GM19397 (cell line): ENCODE results near the gene KLK8.
"Not testable (repeated sequence)": the region's sequence is repeated elsewhere in the genome, so short reads cannot be mapped to it uniquely, and the experiment has no call there.

Source experiments
- ATAC-seq: cut with Tn5 transposase; IDR thresholded peaks from one replicate; pipeline ENCODE4 v1.9.1; 2021; ENCODE audit warnings: mild to moderate bottlenecking, moderate library complexity; ENCODE audit not compliant: unreplicated experiment

KLK8 gene

GRCh38 chr19:50984416-50984815 lies 17.0 kb downstream of the KLK8 start:
- ATAC-seq = not testable (repeated sequence)

- ATAC-seq = no peak
These were observed 17.6 kb downstream of the KLK8 start, which contains the start of gene KLK7 for GRCh38 chr19:50983625-50984292. Gene KLK7 (minus strand): TSS chr19:50983917. CDS start chr19:50982399, 1,518 bp downstream.

GRCh38 chr19:50982186-50982585 lies 19.2 kb downstream of the KLK8 start:
- no peak for ATAC-seq

GRCh38 chr19:50981587-50982146 lies 19.7 kb downstream of the KLK8 start:
- ATAC-seq = no peak

DNA sequence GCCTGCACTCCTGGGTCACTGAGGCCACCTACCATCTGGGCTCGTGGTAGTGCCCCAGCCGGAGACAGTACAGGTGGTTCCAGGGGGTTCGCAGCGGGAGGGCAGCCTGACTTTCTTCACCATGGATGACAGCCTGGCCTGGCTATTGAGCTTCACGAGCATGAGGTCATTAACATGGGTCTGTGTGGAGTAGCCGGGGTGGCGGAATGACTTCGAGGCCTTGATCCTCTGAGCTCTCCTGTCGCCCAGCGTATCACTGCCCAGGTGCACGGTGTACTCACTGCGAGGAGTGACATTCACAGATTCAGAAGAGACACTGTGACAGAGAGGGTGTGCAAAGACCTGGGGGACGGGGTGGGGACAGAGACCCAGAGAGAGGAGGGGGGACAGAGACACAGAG lies 21.2 kb downstream of the KLK8 start:
- ATAC-seq = no peak

DNA sequence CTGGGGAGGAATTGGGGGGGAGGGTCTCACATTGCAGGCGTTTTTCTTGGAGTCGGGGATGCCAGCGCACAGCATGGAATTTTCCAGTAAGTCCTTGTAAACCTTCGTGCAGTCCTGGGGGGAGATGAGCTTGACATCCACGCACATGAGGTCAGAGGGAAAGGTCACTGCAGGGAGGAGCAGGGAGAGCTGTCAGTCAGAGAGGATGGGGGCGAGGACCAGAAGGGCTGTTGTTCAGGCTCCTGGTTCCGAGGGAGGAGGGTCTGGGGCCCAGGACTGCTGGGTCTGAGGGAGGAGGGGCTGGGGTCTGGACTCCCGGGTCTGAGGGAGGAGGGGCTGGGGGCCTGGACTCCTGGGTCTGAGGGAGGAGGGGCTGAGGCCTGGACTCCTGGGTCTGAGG lies 21.6 kb downstream of the KLK8 start:
- no peak for ATAC-seq

- no peak for ATAC-seq
These were observed 22.5 kb downstream of the KLK8 start for GRCh38 chr19:50978772-50979390.

DNA sequence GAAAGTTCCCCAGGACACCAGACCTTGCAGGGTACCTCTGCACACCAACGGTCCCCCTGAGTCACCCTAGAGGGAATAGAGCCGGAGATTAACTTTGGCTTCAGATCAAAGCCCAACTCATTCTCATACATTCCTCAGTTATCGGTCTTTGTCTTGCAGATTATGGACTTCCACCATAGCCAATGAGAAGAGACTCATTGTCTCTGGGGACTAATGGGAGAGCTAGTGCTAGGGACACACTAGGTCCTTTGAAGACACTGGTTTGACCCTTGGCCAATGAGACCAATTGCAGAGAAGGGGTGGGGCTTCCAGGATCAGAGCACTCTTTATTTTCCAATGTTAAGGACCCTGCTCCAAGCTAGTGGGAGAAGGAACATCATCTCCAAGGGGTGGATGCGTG lies 23.8 kb downstream of the KLK8 start:
- no peak for ATAC-seq

DNA sequence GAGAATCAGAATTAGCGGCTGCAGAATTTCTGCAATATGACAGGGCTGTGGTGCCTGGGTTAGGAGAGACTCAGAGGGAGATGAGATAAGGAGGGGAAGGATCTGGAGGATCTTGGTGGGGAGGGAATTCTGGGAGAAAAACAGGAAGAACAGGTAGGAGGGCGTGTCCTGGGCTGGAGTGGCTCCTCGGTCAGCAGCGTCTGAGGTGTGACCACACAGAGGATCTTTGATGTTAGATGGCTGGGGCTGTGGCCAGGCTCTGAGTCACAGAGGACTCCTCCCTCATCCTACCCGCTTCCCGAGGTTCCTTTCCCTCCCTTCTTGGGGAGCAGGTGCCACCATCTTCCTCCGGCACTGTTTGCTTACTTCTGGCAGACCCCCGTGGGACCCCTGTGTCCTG lies 25.6 kb downstream of the KLK8 start:
- no peak for ATAC-seq

DNA sequence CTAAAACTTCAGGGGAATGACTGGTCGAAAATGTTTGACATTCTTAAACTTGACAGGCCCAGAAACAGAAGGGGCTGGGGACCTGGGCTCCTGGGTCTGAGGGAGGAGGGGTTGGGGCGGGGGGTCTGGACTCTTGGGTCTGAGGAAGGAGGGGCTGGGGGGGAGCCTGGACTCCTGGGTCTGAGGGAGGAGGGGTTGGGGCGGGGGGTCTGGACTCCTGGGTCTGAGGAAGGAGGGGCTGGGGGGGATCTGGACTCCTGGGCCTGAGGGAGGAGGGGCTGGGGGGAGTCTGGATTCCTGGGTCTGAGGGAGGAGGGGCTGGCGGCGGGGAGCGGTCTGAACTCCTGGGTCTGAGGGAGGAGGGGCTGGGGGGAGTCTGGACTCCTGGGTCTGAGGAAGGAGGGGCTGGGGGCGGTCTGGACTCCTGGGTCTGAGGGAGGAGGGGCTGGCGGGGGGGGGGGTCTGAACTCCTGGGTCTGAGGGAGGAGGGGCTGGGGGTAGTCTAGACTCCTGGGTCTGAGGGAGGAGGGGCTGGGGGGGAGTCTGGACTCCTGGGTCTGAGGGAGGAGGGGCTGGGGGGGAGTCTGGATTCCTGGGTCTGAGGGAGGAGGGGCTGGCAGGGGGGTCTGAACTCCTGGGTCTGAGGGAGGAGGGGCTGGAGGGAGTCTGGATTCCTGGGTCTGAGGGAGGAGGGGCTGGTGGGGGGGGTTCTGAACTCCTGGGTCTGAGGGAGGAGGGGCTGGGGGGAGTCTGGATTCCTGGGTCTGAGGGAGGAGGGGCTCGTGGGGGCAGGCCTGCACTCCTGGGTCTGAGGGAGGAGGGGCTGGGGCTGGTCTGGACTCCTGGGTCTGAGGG lies 26.5 kb downstream of the KLK8 start:
- ATAC-seq = no peak

GRCh38 chr19:50972795-50973376 lies 28.5 kb downstream of the KLK8 start:
- ATAC-seq = no peak

DNA sequence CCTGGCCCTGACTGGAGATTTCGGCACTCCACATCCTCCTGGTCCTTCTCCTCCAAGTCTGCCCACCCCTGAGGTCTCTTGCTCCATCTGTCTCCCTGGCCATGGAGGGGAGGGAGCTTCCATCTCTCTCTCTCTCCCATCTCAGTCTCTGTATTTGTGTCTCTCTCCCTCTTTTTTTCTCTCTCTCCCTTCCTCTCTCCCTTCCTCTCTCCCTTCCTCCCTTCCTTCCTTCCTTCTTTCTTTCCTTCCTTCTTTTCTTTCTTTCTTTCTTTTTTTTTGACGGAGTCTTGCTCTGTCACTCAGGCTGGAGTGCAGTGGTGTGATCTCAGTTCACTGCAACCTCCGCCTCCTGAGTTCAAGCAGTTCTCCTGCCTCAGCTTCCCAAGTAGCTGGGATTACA lies 31.6 kb downstream of the KLK8 start:
- not testable (repeated sequence) for ATAC-seq

DNA sequence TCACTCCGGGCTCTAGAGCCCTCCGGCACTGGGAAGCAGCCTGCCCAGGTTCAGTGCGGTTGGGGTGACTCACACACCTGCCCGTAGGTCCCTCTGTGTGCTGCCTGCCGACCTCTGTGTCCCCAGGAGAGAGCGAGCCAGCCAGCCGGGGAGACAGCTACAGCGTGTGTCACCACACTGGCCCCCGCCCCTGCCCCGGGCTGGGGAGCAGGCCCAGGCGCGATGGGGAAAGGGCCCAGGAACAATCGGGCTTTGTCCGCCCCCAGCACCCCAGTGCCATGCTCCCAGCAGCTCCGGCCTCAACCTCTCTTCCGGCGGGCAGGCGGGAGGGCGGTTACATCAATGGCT lies 32.0 kb downstream of the KLK8 start, which contains the start of gene KLK6:
TSS of gene KLK6 (minus strand) at position 179 of the 348 bp plus-strand sequence. CDS start 1,487 bp downstream, outside the sequence.
- ATAC-seq = no peak

- ATAC-seq = no peak
These were observed 32.5 kb downstream of the KLK8 start for GRCh38 chr19:50968716-50969412.

- no peak for ATAC-seq
These were observed 33.3 kb downstream of the KLK8 start for GRCh38 chr19:50967929-50968715.

DNA sequence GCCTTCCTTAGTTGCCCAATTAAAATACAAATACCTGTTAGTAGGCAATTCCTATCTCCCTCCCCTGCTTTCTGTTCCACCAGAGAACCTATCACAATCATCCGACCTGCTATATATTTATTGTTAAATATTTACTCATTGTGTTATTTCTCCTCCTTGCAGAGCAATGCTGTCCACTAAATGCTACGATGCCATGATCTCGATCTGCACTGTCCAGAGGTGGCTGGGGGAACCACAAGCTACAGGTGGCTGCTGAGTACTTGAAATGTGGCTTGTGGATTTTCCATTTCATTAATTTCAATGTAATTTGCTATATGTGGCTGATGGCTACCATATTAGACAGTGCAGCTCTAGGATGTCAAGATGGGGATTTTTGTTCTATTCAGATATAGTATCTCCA lies 37.1 kb downstream of the KLK8 start:
- no peak for ATAC-seq

DNA sequence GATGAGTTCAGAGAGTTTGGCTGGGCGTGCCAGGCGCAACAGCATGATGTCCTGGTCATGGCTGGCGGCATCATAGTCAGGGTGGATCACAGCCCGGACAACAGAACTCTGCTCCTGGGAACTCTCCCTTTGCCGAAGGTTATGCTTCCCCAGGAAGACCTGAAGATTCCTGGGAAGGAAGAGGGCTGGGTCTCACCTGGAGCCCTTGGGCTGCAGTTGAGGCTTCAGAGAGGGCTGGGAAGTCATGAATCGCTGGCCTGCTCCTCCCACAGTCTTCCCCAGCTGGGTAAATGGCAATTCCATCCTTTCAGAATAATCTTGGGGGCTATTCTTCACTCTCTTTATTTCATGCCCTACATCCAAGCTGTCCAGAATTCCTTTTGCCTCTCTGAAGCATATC lies 38.0 kb downstream of the KLK8 start:
- no peak for ATAC-seq

DNA sequence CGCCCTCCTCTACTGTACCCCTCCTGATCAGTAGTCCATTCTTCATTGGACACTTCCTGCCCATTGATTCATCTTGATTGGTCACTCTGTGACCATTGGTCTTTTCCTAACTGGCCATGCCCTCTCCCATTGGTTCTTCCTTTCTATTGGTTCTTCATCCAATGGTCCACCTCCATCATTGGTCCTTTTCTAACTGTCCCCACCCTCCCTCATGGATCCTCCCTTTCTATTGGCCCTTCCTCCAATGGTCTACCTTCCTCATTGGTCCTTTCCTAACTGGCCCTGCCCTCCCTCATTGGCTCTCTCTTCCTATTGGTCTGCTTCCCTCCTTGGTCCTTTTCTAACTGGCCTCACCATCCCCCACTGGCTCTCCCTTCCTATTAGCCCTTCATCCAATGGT lies 39.2 kb downstream of the KLK8 start:
- no peak for ATAC-seq

- ATAC-seq = no peak
These were observed 41.5 kb downstream of the KLK8 start for GRCh38 chr19:50959731-50960500.
